ENCODE results near the gene TLR4.

GRCh38 chr9:117720555-117720954 lies 16.4 kb downstream of the TLR4 start:
- TF ChIP-seq, protein P1, sequence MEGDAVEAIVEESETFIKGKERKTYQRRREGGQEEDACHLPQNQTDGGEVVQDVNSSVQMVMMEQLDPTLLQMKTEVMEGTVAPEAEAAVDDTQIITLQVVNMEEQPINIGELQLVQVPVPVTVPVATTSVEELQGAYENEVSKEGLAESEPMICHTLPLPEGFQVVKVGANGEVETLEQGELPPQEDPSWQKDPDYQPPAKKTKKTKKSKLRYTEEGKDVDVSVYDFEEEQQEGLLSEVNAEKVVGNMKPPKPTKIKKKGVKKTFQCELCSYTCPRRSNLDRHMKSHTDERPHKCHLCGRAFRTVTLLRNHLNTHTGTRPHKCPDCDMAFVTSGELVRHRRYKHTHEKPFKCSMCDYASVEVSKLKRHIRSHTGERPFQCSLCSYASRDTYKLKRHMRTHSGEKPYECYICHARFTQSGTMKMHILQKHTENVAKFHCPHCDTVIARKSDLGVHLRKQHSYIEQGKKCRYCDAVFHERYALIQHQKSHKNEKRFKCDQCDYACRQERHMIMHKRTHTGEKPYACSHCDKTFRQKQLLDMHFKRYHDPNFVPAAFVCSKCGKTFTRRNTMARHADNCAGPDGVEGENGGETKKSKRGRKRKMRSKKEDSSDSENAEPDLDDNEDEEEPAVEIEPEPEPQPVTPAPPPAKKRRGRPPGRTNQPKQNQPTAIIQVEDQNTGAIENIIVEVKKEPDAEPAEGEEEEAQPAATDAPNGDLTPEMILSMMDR (conservative IDR thresholded peaks at IDR 0.05; ENCODE audit: low read length), result no peak
- TF ChIP-seq EZH2phosphoT487 (IDR thresholded peaks at IDR 0.05; ENCODE audit: borderline replicate concordance, low read depth, low read length), result no peak
